Measurements from ENCODE around the gene NXPH1. TPM values are rescaled to one million over a fixed set of nuclear protein-coding genes. Genes with fewer than 3 reads are reported as not detected.
"Not testable (repeated sequence)": the region's sequence is repeated elsewhere in the genome, so short reads cannot be mapped to it uniquely, and the experiment has no call there.

NXPH1 gene
- total and polyA plus RNA-seq, 4 experiments from 2014 or later, result not detected

GRCh38 chr7:8719102-8719501 lies 285.7 kb downstream of the NXPH1 start:
- intact Hi-C loops (cut with micrococcal nuclease), result no loop called here
- POLR2A ChIA-PET (ENCODE audit: partially characterized antibody), result no interaction called here
- Mint-ChIP-seq H3K27me3 (peaks cover 0 to 1% of the 10 kb centered on the region in 2 donors), H3K27ac (no peak overlapping the region), H3K4me3 (no peak overlapping the region), H3K36me3 (no peaks in the 10 kb centered on the region), H3K4me1 (no peaks in the 10 kb centered on the region), H3K9me3 (peaks cover 0 to 7% (median 0%) of the 10 kb centered on the region in 8 donors)
- Histone ChIP-seq H3K27me3 (ENCODE audit: insufficient read depth, low read length) (no peaks in the 10 kb centered on the region), H3K27ac (ENCODE audit: low read depth, low read length) (no peak overlapping the region), H3K4me3 (ENCODE audit: low read length in 2 of 2) (no peak overlapping the region), H3K9me3 (ENCODE audit: control insufficient read depth in 1 of 2, low read length in 2 of 2) (no peaks in the 10 kb centered on the region), H3K4me1 (ENCODE audit: insufficient read depth, low read length) (no peaks in the 10 kb centered on the region), H3K36me3 (ENCODE audit: insufficient read depth, low read length) (no peaks in the 10 kb centered on the region)
- DNase-seq, result no peak
- CTCF ChIA-PET (ENCODE audit: partially characterized antibody), result no interaction called here

GRCh38 chr7:8724080-8724718 lies 290.8 kb downstream of the NXPH1 start:
- Mint-ChIP-seq H3K27ac (no peak overlapping the region), H3K4me1 (no peaks in the 10 kb centered on the region), H3K27me3 (no peaks in the 10 kb centered on the region), H3K36me3 (no peaks in the 10 kb centered on the region), H3K9me3 (peaks cover 0 to 4% (median under 1%) of the 10 kb centered on the region in 8 donors), H3K4me3 (no peak overlapping the region)
- intact Hi-C loops (cut with micrococcal nuclease), result no loop called here
- H3K4me1 ChIP-seq (ENCODE audit: insufficient read depth, low read length), result no peaks in the 10 kb centered on the region
- POLR2A ChIA-PET (ENCODE audit: partially characterized antibody), result no interaction called here
- H3K9me3 ChIP-seq (ENCODE audit: control insufficient read depth in 1 of 2, low read length in 2 of 2), result no peaks in the 10 kb centered on the region
- DNase-seq, result no peak
- CTCF ChIA-PET (ENCODE audit: partially characterized antibody), result no interaction called here
- no peaks in the 10 kb centered on the region for H3K36me3 ChIP-seq (ENCODE audit: insufficient read depth, low read length)
- H3K27me3 ChIP-seq (ENCODE audit: insufficient read depth, low read length), result no peaks in the 10 kb centered on the region
- no peak overlapping the region for H3K27ac ChIP-seq (ENCODE audit: low read depth, low read length)
- H3K4me3 ChIP-seq (ENCODE audit: low read length in 2 of 2), result no peak overlapping the region

GRCh38 chr7:8731756-8732155 lies 298.3 kb downstream of the NXPH1 start:
- H3K4me3 ChIP-seq (ENCODE audit: low read length in 2 of 2); H3K36me3 Mint-ChIP-seq; H3K27me3 Mint-ChIP-seq; H3K36me3 ChIP-seq (ENCODE audit: insufficient read depth, low read length); POLR2A ChIA-PET (ENCODE audit: partially characterized antibody); CTCF ChIA-PET (ENCODE audit: partially characterized antibody); H3K27me3 ChIP-seq (ENCODE audit: insufficient read depth, low read length); H3K27ac ChIP-seq (ENCODE audit: low read depth, low read length); H3K27ac Mint-ChIP-seq; H3K4me1 Mint-ChIP-seq; intact Hi-C loops (cut with micrococcal nuclease); H3K4me1 ChIP-seq (ENCODE audit: insufficient read depth, low read length); H3K4me3 Mint-ChIP-seq; H3K9me3 ChIP-seq (ENCODE audit: control insufficient read depth in 1 of 2, low read length in 2 of 2); DNase-seq: not testable (repeated sequence)
- H3K9me3 Mint-ChIP-seq, result peaks cover 0 to 14% (median 8%) of the 10 kb centered on the region in 8 donors

- Mint-ChIP-seq H3K36me3 (no peaks in the 10 kb centered on the region), H3K27me3 (no peaks in the 10 kb centered on the region), H3K9me3 (peaks cover 0 to 11% (median 4%) of the 10 kb centered on the region in 8 donors), H3K4me1 (no peaks in the 10 kb centered on the region), H3K27ac (no peak overlapping the region), H3K4me3 (no peak overlapping the region)
- intact Hi-C loops (cut with micrococcal nuclease), result no loop called here
- H3K9me3 ChIP-seq (ENCODE audit: control insufficient read depth in 1 of 2, low read length in 2 of 2), result no peaks in the 10 kb centered on the region
- ChIA-PET CTCF (ENCODE audit: partially characterized antibody) (no interaction called here), POLR2A (ENCODE audit: partially characterized antibody) (no interaction called here)
- no peak overlapping the region for H3K4me3 ChIP-seq (ENCODE audit: low read length in 2 of 2)
- DNase-seq, result no peak
- H3K4me1 ChIP-seq (ENCODE audit: insufficient read depth, low read length), result no peaks in the 10 kb centered on the region
- no peak overlapping the region for H3K27ac ChIP-seq (ENCODE audit: low read depth, low read length)
- no peaks in the 10 kb centered on the region for H3K36me3 ChIP-seq (ENCODE audit: insufficient read depth, low read length)
- H3K27me3 ChIP-seq (ENCODE audit: insufficient read depth, low read length), result no peaks in the 10 kb centered on the region
Measured at GRCh38 chr7:8739837-8740236, 306.4 kb downstream of the NXPH1 start.

- H3K4me1 Mint-ChIP-seq, result no peaks in the 10 kb centered on the region
- Histone ChIP-seq H3K4me3 (ENCODE audit: low read length in 2 of 2) (no peak overlapping the region), H3K36me3 (ENCODE audit: insufficient read depth, low read length) (no peaks in the 10 kb centered on the region), H3K27ac (ENCODE audit: low read depth, low read length) (no peak overlapping the region), H3K9me3 (ENCODE audit: control insufficient read depth in 1 of 2, low read length in 2 of 2) (no peaks in the 10 kb centered on the region), H3K4me1 (ENCODE audit: insufficient read depth, low read length) (no peaks in the 10 kb centered on the region), H3K27me3 (ENCODE audit: insufficient read depth, low read length) (no peaks in the 10 kb centered on the region)
- no peaks in the 10 kb centered on the region for H3K36me3 Mint-ChIP-seq
- no peak overlapping the region for H3K27ac Mint-ChIP-seq
- ChIA-PET CTCF (ENCODE audit: partially characterized antibody) (no interaction called here), POLR2A (ENCODE audit: partially characterized antibody) (no interaction called here)
- intact Hi-C loops (cut with micrococcal nuclease), result no loop called here
- DNase-seq, result no peak
- no peaks in the 10 kb centered on the region for H3K27me3 Mint-ChIP-seq
- no peak overlapping the region for H3K4me3 Mint-ChIP-seq
- H3K9me3 Mint-ChIP-seq, result peaks cover 0 to 6% (median 4%) of the 10 kb centered on the region in 8 donors
Measured at GRCh38 chr7:8742837-8743236, 309.4 kb downstream of the NXPH1 start.

- Mint-ChIP-seq H3K9me3 (peaks cover 0 to 5% (median 0%) of the 10 kb centered on the region in 8 donors), H3K36me3 (no peaks in the 10 kb centered on the region), H3K4me1 (no peaks in the 10 kb centered on the region), H3K27ac (no peak overlapping the region), H3K4me3 (no peak overlapping the region), H3K27me3 (no peaks in the 10 kb centered on the region)
- Histone ChIP-seq H3K9me3 (ENCODE audit: control insufficient read depth in 1 of 2, low read length in 2 of 2) (no peaks in the 10 kb centered on the region), H3K4me1 (ENCODE audit: insufficient read depth, low read length) (no peaks in the 10 kb centered on the region), H3K36me3 (ENCODE audit: insufficient read depth, low read length) (no peaks in the 10 kb centered on the region), H3K27ac (ENCODE audit: low read depth, low read length) (no peak overlapping the region), H3K27me3 (ENCODE audit: insufficient read depth, low read length) (no peaks in the 10 kb centered on the region), H3K4me3 (ENCODE audit: low read length in 2 of 2) (no peak overlapping the region)
- intact Hi-C loops (cut with micrococcal nuclease), result no loop called here
- CTCF ChIA-PET (ENCODE audit: partially characterized antibody), result no interaction called here
- no peak for DNase-seq
- POLR2A ChIA-PET (ENCODE audit: partially characterized antibody), result no interaction called here
Measured at GRCh38 chr7:8747338-8747737, 313.9 kb downstream of the NXPH1 start.

- H3K9me3 ChIP-seq (ENCODE audit: control insufficient read depth in 1 of 2, low read length in 2 of 2), result no peaks in the 10 kb centered on the region
- no peaks in the 10 kb centered on the region for H3K27me3 ChIP-seq (ENCODE audit: insufficient read depth, low read length)
- no peak overlapping the region for H3K27ac Mint-ChIP-seq
- intact Hi-C loops (cut with micrococcal nuclease), result no loop called here
- H3K4me1 ChIP-seq (ENCODE audit: insufficient read depth, low read length), result no peaks in the 10 kb centered on the region
- H3K9me3 Mint-ChIP-seq, result peaks cover 0 to 3% (median 0%) of the 10 kb centered on the region in 8 donors
- no peaks in the 10 kb centered on the region for H3K36me3 ChIP-seq (ENCODE audit: insufficient read depth, low read length)
- POLR2A ChIA-PET (ENCODE audit: partially characterized antibody), result no interaction called here
- no peak overlapping the region for H3K4me3 ChIP-seq (ENCODE audit: low read length in 2 of 2)
- no peak overlapping the region for H3K27ac ChIP-seq (ENCODE audit: low read depth, low read length)
- H3K36me3 Mint-ChIP-seq, result no peaks in the 10 kb centered on the region
- no peaks in the 10 kb centered on the region for H3K27me3 Mint-ChIP-seq
- H3K4me1 Mint-ChIP-seq, result no peaks in the 10 kb centered on the region
- no peak overlapping the region for H3K4me3 Mint-ChIP-seq
- no peak for DNase-seq
- CTCF ChIA-PET (ENCODE audit: partially characterized antibody), result no interaction called here
Measured at GRCh38 chr7:8751557-8752231, 318.3 kb downstream of the NXPH1 start.

All from CD4-positive, alpha-beta memory T cell (primary cell).